GM19240 (cell line): Measurements from ENCODE around the gene GET4.

Source experiments
- DNase-seq: peaks from one replicate; pipeline ENCODE4 v3.0.0; 2011; ENCODE audit warnings: low spot score; ENCODE audit not compliant: insufficient read length

GET4 gene

GRCh38 chr7:885893-886625, 9.7 kb downstream of the GET4 start:
- no peak for DNase-seq

- no peak for DNase-seq
These were observed 10.5 kb downstream of the GET4 start for GRCh38 chr7:886626-887487.

- DNase-seq, result no peak
These were observed 11.1 kb downstream of the GET4 start for GRCh38 chr7:887488-887820.

GRCh38 chr7:888081-889024, 12.0 kb downstream of the GET4 start:
- no peak for DNase-seq

- DNase-seq, result no peak
These were observed 12.7 kb downstream of the GET4 start for GRCh38 chr7:889025-889390.

- no peak for DNase-seq
These were observed 13.0 kb downstream of the GET4 start for GRCh38 chr7:889391-889790.

GRCh38 chr7:890868-891267, 14.5 kb downstream of the GET4 start:
- no peak for DNase-seq

- no peak for DNase-seq
These were observed 14.9 kb downstream of the GET4 start for GRCh38 chr7:891291-891690.

- no peak for DNase-seq
These were observed 15.5 kb downstream of the GET4 start for GRCh38 chr7:891805-892204.

GRCh38 chr7:892648-893593, 16.6 kb downstream of the GET4 start:
- no peak for DNase-seq

- DNase-seq, result no peak
These were observed 17.3 kb downstream of the GET4 start for GRCh38 chr7:893686-894085.

- DNase-seq, result no peak
These were observed 18.0 kb downstream of the GET4 start for GRCh38 chr7:894164-894867.

- DNase-seq, result no peak
These were observed 18.6 kb downstream of the GET4 start for GRCh38 chr7:894927-895450.

- DNase-seq, result no peak
These were observed 19.2 kb downstream of the GET4 start for GRCh38 chr7:895451-896052.

- no peak for DNase-seq
These were observed 20.2 kb downstream of the GET4 start for GRCh38 chr7:896346-897075.

- DNase-seq, result no peak
These were observed 20.7 kb downstream of the GET4 start for GRCh38 chr7:897086-897485.

- no peak for DNase-seq
These were observed 21.5 kb downstream of the GET4 start for GRCh38 chr7:897771-898376.

- DNase-seq, result no peak
These were observed 22.1 kb downstream of the GET4 start for GRCh38 chr7:898460-898854.
